ENCODE data around the gene IER5L.
"Not testable (repeated sequence)": the region's sequence is repeated elsewhere in the genome, so short reads cannot be mapped to it uniquely, and the experiment has no call there.

Gene IER5L

GRCh38 chr9:129178568-129179382 lies 714 bp upstream of the IER5L start:
- no peak for DNase-seq (ENCODE audit: low read depth)

DNA sequence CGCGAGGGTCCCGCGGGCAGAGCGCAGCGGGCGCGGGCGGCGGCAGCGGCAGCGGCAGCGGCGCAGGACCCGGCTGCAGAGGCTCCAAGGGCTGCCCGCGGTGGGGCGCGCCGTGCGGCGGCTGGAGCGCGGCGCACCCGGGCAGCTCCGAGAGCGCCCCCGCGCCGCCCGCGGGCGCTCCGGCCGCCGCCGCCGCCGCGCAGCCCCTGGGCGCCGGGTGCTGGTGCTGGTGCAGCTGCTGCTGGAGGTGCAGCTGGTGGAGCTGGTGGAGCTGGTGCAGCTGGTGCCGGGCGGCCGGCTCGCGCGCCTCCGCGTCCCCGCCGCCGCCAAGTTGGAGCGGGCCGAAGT lies 644 bp downstream of the IER5L start:
- no peak for DNase-seq (ENCODE audit: low read depth)

- no peak for DNase-seq (ENCODE audit: low read depth)
Observed at GRCh38 chr9:129176701-129177442, 1.2 kb downstream of the IER5L start.

DNA sequence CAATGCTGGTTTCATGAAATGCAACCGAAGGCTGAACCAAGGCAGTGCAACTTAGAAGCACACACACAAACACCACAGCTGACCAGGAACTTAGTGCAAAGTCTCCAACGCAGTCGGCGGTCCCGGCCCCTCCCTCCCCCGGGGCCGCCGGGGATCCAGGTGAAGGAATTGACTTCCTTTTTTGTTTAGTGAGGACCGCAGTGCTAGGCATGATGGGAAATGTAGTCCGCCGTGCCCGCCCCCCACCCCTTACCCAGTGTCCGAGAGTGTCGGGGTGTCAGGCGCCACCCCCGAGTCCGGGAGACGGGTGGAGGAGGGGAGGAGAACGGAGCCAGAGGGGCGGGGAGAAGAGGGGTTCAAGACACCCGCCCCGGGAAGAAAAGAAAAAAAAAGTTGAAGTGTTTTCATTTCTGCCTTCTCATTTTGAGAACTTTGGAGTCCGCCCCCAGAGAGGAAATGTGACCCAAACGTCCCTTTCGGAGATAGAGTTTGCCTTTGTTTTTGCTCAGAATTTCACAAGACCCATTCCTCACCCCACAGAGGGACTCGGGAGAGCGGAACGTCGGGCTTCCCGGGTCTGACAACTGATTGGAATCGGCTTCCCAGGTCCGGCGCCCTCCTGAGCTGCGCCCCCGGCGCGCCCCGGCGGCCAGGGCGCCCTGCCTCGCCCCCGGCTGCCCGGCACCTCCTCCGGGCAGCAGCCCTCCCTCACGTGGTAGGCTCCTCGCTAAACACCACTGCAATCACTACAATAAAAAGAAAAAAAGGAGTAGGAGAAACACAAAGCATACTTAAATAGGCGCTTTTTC lies 2.0 kb downstream of the IER5L start:
- DNase-seq (ENCODE audit: low read depth), result no peak

- no peak for DNase-seq (ENCODE audit: low read depth)
Observed at GRCh38 chr9:129175515-129175824, 2.6 kb downstream of the IER5L start.

DNA sequence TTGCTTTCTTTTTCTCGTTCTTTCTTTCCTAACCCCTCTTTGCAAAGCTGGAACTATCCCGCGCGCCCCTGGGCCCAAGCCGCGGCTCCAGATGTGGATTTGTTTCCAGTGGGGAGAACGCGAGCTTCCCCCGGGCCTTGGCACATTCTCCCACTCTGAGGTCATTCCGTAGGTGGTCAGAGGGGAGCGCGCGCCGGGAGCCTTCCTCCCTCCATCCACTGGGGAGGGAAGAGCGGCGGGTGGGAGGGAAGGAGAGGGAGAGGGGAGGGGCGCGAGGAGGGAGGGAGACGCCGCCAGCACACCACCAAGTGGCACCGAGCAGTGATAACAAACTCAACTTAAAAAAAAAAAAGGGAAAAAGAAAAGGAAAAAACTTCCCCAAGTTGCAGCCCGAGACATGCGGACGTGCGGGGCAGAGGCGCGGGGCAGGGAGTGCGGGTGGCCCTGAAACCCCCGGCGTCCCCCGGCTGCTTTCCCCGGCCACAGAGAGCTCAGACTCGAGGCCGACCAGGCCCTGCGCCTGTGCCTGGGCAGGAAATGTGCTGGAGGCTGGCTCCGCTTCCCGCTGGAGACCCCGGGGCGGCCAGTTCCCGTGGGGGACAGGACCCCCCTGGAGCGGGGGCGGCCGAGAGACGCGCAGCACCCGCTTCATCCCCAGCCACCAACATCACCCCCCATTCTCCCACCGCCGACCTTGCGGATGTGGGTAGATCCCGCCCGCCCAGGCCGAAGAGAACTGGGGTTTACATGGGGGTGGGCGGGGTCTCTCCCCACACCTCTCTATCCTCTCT lies 3.1 kb downstream of the IER5L start:
- DNase-seq (ENCODE audit: low read depth), result no peak

DNA sequence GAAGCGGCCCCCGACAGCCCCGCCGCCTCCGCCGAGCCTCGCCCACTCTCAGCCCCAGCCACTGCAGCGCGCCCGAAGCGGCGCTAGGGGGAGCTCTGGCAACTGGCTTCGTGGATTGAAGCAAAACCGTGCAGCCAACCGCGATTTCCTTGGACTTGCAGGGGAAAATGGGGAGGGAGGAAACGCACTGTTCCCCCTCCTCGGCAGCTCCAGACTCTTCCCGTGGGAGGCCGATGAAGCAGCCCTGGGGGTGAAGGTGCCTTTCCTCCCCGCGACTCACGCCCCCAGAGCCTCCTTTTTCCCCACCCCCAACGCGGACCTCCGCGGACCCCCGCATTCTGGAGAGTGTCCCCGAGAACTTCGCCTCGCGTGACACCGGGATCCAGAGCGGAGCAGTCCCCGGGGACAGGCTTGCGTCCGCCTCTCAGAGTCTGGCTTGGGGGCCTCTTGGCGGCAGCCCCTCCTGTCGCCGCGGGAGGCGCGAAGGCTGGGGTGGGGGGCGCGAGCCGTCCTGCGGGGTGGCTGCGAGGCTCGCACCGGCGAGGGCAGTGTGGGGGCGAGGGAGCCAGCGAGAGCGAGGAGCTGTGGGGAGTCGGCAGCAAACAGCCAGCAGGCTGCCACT lies 3.8 kb downstream of the IER5L start:
- DNase-seq (ENCODE audit: low read depth), result peak; percentile 70

DNA sequence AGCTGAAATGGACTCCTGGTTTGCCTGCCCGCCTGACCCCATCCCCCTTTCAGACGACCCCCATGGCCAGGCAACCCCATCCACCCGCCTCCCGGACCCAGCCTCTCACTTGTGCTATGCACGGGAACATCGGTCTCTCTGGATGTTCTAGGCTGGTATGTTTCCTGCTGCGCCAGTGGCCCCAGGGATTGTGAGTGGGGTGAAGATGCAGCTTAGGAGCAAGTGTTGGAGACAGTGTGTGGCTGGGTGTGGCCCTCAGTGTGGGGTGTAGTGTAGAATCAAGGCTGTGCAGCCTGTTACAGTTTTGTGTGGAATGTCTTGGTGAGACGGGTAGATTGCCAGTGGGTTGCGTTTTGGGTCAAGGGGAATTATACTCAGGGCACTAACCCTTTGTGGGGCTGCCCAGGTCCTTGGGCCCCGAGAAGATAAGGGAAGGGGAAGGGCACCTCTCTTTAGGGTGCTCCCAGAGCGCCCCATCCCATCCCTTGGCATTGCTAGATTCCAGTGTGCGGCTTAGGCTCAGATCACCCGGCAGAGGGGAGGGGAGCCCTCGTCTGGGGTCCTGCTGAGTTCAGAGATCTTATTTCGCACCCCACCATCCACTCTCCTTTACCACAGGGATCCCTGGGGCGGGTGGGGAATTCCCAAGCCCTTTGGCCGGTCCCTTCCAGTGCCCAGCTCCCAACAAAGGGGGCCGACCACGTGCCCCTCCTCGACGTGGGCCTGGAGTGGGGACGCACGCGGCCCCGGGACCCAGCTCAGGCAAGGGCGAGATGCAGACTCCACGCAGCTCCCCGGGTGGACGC lies 4.6 kb downstream of the IER5L start:
- no peak for DNase-seq (ENCODE audit: low read depth)

GRCh38 chr9:129172816-129173215 lies 5.2 kb downstream of the IER5L start:
- DNase-seq (ENCODE audit: low read depth), result no peak

DNA sequence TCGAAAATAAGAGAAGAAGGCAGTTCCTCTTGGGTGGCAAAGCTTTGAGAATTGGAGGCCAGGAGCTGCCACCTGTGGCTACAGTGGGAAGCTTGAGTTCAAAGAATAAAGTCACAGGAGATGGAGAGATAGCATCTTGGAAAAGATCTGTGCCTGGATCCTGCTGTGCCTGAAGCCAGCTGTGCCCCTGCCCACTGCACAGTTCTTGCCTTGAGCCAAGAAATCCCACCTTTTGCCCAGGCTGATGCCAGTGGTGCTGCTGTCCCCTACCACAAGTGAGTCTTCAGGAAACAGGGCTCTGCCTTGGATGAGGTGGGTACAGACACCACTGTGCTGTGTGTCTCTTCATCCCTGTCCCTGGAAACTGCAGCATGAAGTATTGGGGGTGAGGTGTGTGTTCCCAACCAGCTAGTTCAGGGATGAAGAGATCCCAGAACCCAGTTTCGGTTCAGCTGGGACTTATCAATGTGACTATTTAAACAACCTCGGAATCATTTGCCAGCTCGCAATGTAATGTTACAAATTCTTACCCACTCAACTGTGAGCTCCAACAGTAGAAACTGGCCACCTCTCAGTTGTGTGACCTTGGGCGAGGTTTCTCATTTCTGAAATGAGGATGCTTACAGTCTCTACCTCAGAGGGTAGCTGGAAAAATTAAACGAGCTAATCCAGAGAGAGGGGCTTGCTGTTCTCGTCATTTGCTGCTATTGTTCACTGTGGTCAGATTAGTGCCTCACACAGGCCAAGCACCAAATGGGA lies 5.9 kb downstream of the IER5L start:
- no peak for DNase-seq (ENCODE audit: low read depth)

DNA sequence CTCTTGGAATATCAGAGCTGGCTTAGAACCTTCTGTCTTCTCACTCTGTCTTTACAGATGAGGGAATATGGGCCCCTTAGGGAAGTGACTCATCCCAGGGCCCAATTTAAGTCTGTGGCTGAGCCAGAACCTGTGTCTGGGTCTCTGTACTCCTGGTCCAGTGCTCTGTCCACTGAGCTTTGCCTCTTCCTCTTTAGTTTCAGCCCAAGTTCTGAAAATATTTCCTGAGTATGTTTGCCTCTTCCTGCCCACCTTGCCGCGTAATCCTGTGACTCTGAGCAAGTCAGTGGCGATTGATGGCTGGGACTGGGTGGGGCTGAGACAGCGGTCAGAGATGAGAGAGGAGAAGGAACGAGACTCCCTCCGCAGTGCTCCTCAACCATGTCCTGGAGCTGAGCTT lies 7.8 kb downstream of the IER5L start:
- no peak for DNase-seq (ENCODE audit: low read depth)

DNA sequence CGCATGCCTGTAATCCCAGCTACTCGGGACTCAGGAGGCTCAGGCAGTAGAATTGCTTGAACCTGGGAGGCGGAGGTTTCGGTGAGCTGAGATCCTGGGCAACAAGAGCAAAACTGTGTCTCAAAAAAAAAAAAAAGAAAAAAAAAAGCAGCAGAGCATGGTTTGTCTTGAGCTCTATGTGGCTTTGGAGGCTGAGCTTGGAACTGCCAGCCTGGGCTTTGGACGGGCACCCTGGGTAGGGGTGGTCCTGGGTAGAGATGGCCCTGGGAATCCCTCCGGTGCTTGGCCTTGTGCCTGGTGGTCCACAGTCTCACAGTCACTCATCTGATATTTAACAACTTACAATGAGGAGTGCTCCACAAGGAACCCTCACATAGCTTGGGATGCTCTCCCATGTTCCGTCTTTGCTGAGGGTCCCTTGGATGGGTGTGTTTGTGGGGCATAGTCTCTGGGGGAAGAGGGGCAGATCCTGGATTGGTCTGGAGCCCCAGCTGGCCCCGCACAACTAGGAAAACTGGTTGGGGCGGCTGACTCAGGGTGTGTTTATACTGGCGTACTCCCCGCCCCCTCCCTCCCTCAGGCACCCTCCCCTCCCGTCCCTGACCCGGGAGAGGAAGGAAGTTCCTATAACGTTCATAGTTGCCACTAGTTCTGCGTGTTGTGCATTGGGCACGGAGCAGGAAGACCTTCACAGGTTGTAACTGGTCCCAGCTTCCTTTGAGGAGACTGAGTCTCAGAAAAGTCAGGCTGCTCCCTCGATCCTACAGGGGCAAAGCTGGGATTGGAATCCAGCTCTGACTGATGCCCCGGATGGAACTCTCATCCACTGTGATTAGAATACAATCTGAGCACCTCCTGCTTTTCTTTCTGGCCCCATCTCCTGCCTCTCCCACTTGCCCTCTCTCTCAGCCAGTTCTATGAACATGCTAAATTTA lies 11.2 kb downstream of the IER5L start:
- DNase-seq (ENCODE audit: low read depth), result no peak

- no peak for DNase-seq (ENCODE audit: low read depth)
Observed at GRCh38 chr9:129165198-129165597, 12.9 kb downstream of the IER5L start.

DNA sequence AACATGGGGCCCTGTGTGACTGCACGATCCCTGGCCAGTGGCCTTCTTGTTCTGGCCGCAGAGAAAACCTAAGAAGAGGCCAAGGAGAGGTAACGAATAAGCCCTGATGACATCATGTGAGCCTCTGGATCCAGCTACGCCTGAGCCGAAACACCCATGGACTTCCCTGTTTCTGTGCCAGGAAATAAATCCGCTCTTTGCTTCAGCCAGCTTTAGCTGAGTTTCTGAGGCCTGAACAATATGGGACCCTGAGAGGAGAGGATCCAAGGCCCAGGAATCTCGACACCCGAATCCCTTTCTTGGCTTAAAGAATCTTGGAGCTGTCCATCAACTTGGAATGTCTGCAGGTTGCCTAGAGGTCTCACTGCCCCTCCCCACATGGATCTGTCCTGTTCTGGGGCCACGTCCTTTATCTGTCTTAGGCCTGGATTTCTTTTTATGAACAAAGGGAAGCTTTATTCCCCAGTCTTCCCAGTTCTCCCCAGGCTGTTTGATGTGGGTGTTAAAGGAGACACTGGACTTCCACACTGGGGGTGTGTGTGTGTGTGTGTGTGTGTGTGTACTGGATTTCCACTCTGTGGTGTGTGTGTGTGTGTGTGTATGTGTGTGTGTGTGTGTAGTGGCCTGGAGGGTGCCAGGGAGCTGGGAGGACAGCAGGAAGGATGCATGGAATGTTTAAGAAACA lies 13.7 kb downstream of the IER5L start:
- DNase-seq (ENCODE audit: low read depth), result no peak

GRCh38 chr9:129163753-129164152 lies 14.3 kb downstream of the IER5L start:
- no peak for DNase-seq (ENCODE audit: low read depth)

DNA sequence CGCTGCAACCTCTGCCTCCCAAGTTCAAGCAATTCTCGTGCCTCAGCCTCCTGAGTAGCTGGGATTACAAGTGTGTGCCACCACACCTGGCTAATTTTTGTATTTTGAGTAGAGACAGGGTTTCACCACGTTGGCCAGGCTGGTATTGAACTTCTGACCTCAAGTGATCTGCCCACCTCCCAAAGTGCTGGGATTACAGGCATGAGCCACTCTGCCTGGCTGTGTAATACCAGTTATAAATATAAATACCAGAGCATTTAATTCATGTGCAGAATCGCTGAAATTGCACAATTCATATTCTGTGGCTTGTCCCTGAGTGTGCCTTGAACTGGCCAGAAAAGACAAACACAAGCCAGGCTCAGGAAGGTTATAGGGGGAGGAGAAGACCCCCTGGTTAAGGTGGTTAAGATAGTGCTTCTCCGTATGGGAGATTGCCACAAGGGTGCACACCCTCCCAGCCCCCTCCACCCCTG lies 14.8 kb downstream of the IER5L start:
- not testable (repeated sequence) for DNase-seq (ENCODE audit: low read depth)

DNA sequence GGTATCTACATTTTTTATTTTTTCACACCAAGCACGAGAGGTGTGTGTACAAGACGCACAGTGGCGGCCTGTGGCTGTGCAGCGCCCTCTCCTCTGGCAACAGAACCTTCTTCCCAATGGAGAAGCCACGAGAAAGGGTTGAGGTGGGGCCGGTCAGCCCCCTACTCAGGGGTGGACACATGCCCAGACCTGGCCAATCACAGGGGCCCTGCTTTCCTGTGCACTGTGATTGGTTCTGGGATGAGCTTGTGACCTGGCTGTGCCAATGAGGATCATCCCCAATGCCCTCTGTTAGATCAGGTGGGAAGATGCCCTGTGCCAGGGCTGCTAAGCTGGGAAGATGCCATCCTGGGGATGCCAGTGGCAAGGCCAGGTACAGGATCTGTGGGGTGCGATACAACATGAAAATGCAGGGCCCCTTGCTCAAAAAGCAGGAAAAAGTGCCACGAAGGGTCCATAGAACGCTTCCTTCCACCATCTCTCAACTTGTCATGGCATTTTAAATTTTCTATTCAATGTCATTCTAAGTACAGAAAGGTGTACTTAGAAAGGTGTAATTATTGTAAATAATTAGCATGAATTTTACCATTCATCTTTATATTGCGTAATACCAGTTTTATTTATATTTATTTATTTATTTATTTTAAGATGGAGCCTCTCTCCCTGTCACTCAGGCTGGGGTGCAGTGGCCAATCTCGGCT lies 15.4 kb downstream of the IER5L start:
- no peak for DNase-seq (ENCODE audit: low read depth)

DNA sequence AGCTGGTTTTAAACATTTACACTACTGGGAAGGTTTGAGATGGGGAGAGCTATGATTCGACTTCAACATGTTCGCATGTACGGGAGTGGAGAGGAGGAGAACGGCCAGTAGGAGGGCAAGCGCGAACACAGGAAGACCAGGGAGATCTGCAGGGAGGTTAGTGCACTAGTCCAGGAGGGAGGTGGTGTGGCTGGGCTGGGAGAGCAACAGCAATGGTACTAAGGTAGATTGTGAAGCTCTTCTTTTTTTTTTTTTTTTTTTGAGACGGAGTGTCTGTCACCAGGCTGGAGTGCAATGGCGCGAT lies 16.6 kb downstream of the IER5L start:
- no peak for DNase-seq (ENCODE audit: low read depth)
